Ovary (tissue), 3 donors: ENCODE data around the gene HYI.

Experiments
- CTCF ChIP-seq, 3 donors: fragments of 450-650 bp in 2 of 3; fragments of 200-600 bp in 1 of 3; IDR thresholded peaks; one replicate each; pipeline versions ENCODE4 v1.5.1 to v1.8.0; 2016 to 2022; ENCODE audit warnings: antibody characterized with exemption in 3 of 3, mild to moderate bottlenecking in 1 of 3
- EP300 ChIP-seq: sonication (generic); formaldehyde crosslinking; IDR thresholded peaks from one replicate; pipeline ENCODE4 v1.6.1; 2017; ENCODE audit warnings: antibody characterized with exemption
- POLR2A ChIP-seq: fragments of 450-650 bp; IDR thresholded peaks from one replicate; pipeline ENCODE4 v1.6.1; 2017; ENCODE audit warnings: antibody characterized with exemption, mild to moderate bottlenecking, moderate library complexity
- donor health status: DM: no; HTN: no; CAD: no.

GRCh38 chr1:43423672-43424550 lies 29.8 kb downstream of the HYI start:
- TF ChIP-seq CTCF (IDR thresholded peaks at IDR 0.05) (no peak), EP300 (no peak), POLR2A (no peak)
